Measurements from ENCODE around the gene ATP6V1G3. TPM values are rescaled to one million over a fixed set of nuclear protein-coding genes. Genes with fewer than 3 reads are reported as not detected.
"Not testable (repeated sequence)": the region's sequence is repeated elsewhere in the genome, so short reads cannot be mapped to it uniquely, and the experiment has no call there.

ATP6V1G3 gene
- polyA plus RNA-seq, 10 donors, result not detected

- DNase-seq, result no peak
Measured at GRCh38 chr1:198543670-198544260, 3.3 kb upstream of the ATP6V1G3 start.

GRCh38 chr1:198542632-198543031 is 2.2 kb upstream of the ATP6V1G3 start:
- no peak for DNase-seq

- DNase-seq, result no peak
Measured at GRCh38 chr1:198541737-198542136, 1.3 kb upstream of the ATP6V1G3 start.

- DNase-seq, result no peak
Measured at GRCh38 chr1:198538579-198539364, 1.7 kb downstream of the ATP6V1G3 start.

- no peak for DNase-seq
Measured at GRCh38 chr1:198535631-198536030, 4.8 kb downstream of the ATP6V1G3 start.

- DNase-seq, result no peak
Measured at GRCh38 chr1:198534548-198535418, 5.7 kb downstream of the ATP6V1G3 start.

- DNase-seq, result no peak
Measured at GRCh38 chr1:198531891-198532290, 8.6 kb downstream of the ATP6V1G3 start.

GRCh38 chr1:198530953-198531352 is 9.5 kb downstream of the ATP6V1G3 start:
- peak in 1 of 3 donors; percentile 16 for DNase-seq

- peak; percentile 40 to 80 (median 61) for DNase-seq
Measured at GRCh38 chr1:198529414-198529813, 11.1 kb downstream of the ATP6V1G3 start.

- peak in 1 of 3 donors; percentile 29 for DNase-seq
Measured at GRCh38 chr1:198528364-198528763, 12.1 kb downstream of the ATP6V1G3 start.

- DNase-seq, result no peak
Measured at GRCh38 chr1:198524556-198524955, 15.9 kb downstream of the ATP6V1G3 start.

- not testable (repeated sequence) for DNase-seq
Measured at GRCh38 chr1:198524127-198524526, 16.4 kb downstream of the ATP6V1G3 start.

- no peak for DNase-seq
Measured at GRCh38 chr1:198523182-198523950, 17.1 kb downstream of the ATP6V1G3 start.

GRCh38 chr1:198520524-198521254 is 19.8 kb downstream of the ATP6V1G3 start:
- no peak for DNase-seq

- no peak for DNase-seq
Measured at GRCh38 chr1:198519639-198520501, 20.6 kb downstream of the ATP6V1G3 start.

- no peak for DNase-seq
Measured at GRCh38 chr1:198517623-198518199, 22.8 kb downstream of the ATP6V1G3 start.

- DNase-seq, result no peak
Measured at GRCh38 chr1:198500096-198500495, 40.4 kb downstream of the ATP6V1G3 start.

- peak in 1 of 3 donors; percentile 60 for DNase-seq
Measured at GRCh38 chr1:198499588-198499987, 40.9 kb downstream of the ATP6V1G3 start.

GRCh38 chr1:198498881-198499280 is 41.6 kb downstream of the ATP6V1G3 start:
- no peak for DNase-seq

- no peak for DNase-seq
Measured at GRCh38 chr1:198498103-198498385, 42.4 kb downstream of the ATP6V1G3 start.
